LNCaP clone FGC (cell line): Measurements from ENCODE around the gene TXNDC2.
"Not testable (repeated sequence)": the region's sequence is repeated elsewhere in the genome, so short reads cannot be mapped to it uniquely, and the experiment has no call there.

Experiments used
- DNase-seq: peaks from one replicate; pipeline ENCODE4 v3.0.0-alpha.2; 2011; ENCODE audit warnings: low read depth
- H3K4me3 ChIP-seq: 2 replicates; pipeline ENCODE4 v1.5.1; 2011; ENCODE audit warnings: mild to moderate bottlenecking, low read depth, low read length, control low read depth
- TF ChIP-seq, protein P1 (sequence below): IDR thresholded peaks from 2 replicates; pipeline ENCODE4 v1.5.1; 2012; ENCODE audit warnings: mild to moderate bottlenecking; ENCODE audit not compliant: control insufficient read depth, insufficient read depth; ENCODE audit errors: extremely low read depth

Gene TXNDC2

DNA sequence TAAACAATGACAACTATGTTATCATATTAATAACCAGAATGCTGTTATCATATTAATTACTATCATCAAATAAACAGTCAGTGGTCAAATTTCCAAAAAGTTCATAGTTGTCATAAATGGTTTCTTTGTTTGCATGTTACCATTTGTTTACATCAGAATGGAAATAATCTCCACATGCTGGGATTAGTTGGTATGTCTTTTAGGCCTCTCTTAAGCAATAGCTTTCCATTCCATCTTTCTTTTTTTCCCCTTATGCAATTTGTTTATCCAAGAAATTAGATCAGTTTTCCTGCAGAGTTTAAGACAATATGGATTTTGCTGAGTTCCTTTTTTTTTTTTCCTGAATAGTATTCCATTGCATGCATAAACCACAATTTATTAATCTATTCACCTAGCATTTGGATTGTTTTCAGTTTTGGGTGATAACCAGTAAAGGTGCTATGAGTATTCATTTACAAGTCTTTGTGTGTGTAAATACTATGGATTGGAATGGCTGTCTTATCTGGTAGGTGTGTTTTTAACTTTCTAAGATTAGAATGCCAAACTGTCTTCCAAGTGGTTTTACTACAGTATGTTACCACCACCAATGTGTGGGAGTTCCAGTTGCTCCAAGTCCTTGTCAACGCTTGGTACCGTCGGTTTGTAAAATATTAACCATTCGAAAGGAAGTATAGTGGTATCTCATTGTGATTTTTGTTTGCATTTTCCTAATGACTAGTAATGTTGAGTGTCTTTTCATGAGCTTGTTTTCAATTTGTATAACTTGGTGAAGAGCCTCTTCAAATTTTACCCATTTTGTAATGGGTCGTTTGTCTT lies 33.3 kb upstream of the TXNDC2 start:
- no peak overlapping the region for H3K4me3 ChIP-seq
- no peak for DNase-seq
- TF ChIP-seq, protein P1, sequence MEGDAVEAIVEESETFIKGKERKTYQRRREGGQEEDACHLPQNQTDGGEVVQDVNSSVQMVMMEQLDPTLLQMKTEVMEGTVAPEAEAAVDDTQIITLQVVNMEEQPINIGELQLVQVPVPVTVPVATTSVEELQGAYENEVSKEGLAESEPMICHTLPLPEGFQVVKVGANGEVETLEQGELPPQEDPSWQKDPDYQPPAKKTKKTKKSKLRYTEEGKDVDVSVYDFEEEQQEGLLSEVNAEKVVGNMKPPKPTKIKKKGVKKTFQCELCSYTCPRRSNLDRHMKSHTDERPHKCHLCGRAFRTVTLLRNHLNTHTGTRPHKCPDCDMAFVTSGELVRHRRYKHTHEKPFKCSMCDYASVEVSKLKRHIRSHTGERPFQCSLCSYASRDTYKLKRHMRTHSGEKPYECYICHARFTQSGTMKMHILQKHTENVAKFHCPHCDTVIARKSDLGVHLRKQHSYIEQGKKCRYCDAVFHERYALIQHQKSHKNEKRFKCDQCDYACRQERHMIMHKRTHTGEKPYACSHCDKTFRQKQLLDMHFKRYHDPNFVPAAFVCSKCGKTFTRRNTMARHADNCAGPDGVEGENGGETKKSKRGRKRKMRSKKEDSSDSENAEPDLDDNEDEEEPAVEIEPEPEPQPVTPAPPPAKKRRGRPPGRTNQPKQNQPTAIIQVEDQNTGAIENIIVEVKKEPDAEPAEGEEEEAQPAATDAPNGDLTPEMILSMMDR: no peak

- DNase-seq: no peak
- no peak overlapping the region for H3K4me3 ChIP-seq
- TF ChIP-seq, protein P1: no peak
Measured at GRCh38 chr18:9854801-9855676, 30.7 kb upstream of the TXNDC2 start.

GRCh38 chr18:9855681-9856080 lies 30.1 kb upstream of the TXNDC2 start:
- TF ChIP-seq, protein P1: no peak
- no peak for DNase-seq
- no peak overlapping the region for H3K4me3 ChIP-seq

GRCh38 chr18:9856092-9856491 lies 29.7 kb upstream of the TXNDC2 start:
- TF ChIP-seq, protein P1: no peak
- H3K4me3 ChIP-seq: no peak overlapping the region
- DNase-seq: no peak

GRCh38 chr18:9857479-9857998 lies 28.2 kb upstream of the TXNDC2 start:
- not testable (repeated sequence) for H3K4me3 ChIP-seq, DNase-seq

GRCh38 chr18:9858642-9859041 lies 27.1 kb upstream of the TXNDC2 start:
- H3K4me3 ChIP-seq: no peak overlapping the region
- TF ChIP-seq, protein P1: no peak
- no peak for DNase-seq

- DNase-seq: no peak
- TF ChIP-seq, protein P1: no peak
- H3K4me3 ChIP-seq: no peak overlapping the region
Measured at GRCh38 chr18:9859232-9859631, 26.5 kb upstream of the TXNDC2 start.
